DMS 273 (cell line): ENCODE measurements around the gene EXOG.
A peak's percentile ranks its signal among the peaks of the same experiment; 100 is the strongest.

Source experiments
- DNase-seq: peaks from one replicate; lab custom pipeline; 2025; ENCODE audit not compliant: unreplicated experiment; lab: John Stamatoyannopoulos, UW

EXOG gene, protein sequence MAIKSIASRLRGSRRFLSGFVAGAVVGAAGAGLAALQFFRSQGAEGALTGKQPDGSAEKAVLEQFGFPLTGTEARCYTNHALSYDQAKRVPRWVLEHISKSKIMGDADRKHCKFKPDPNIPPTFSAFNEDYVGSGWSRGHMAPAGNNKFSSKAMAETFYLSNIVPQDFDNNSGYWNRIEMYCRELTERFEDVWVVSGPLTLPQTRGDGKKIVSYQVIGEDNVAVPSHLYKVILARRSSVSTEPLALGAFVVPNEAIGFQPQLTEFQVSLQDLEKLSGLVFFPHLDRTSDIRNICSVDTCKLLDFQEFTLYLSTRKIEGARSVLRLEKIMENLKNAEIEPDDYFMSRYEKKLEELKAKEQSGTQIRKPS

DNA sequence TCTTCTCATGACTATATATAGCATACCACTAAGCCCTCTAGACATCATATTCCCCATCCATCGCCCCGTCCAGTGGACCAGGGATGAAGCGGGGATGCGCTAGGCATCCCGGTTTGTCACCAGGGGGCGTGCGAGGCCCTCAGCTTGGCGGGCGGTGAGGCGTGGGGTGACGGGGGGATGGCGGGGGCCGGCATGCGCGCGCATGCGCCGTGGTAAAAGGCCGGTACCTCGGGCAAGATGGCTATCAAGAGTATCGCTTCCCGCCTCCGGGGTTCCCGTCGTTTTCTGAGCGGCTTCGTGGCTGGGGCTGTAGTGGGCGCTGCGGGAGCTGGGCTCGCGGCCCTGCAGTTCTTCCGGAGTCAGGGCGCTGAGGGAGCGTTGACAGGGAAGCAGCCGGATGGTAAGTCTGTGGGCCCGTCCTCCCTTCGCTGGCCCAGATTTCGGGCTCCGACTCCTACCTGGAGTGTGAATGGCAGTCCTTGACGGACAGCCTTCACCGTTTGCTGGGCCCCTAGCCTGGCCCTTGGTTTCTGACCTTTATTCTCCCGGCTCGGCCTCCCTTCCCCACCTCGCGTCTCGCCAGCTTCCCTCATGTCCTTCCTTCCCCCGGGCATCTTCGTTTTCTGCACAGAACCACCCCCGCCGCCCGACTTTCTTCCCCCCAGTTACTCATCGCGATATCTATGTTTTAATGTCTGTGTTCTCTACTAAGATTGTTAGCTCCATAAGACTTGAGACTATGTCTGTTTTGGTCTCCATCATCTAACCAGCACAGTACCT is at the start of gene EXOG:
Gene EXOG (plus strand): TSS at position 210 of the 780 bp plus-strand sequence. CDS start 28 bp downstream, at position 238.
- peak; percentile 94 for DNase-seq

DNA sequence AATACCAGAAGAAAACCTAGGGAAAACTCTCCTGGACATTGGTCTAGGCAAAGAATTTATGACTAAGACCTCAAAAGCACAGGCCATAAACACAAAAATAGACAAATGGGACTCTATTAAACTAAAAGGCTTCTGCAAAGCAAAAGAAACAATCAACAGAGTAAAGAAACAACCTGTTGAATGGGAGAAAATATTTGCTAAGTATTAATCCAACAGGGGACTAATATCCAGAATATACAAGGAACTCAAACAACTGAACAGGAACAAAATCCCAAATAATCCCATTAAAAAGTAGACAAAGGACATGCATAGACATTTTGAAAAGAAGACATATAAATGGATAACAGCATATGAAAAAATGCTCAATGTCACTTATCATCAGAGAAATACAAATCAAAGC is 49.3 kb upstream of the EXOG start:
- no peak for DNase-seq

DNA sequence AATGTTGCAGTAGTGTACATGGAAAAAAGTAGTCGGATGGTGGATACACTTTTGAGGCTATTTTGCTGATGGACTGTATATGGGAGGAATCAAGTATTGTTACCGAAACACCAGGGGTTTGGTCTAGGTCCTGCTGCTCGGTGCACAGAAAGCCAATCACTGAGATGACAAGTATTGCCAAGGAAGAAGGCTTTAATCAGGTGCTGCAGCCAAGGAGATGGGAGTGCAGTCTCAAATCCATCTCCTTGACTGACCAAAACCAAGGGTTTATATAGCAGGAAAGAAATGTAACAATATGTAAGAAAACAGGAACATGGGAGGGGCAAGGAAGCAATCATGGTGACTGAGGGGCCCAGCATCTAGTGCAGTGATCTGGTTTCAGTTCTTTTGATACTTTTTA is 45.3 kb upstream of the EXOG start:
- no peak for DNase-seq

DNA sequence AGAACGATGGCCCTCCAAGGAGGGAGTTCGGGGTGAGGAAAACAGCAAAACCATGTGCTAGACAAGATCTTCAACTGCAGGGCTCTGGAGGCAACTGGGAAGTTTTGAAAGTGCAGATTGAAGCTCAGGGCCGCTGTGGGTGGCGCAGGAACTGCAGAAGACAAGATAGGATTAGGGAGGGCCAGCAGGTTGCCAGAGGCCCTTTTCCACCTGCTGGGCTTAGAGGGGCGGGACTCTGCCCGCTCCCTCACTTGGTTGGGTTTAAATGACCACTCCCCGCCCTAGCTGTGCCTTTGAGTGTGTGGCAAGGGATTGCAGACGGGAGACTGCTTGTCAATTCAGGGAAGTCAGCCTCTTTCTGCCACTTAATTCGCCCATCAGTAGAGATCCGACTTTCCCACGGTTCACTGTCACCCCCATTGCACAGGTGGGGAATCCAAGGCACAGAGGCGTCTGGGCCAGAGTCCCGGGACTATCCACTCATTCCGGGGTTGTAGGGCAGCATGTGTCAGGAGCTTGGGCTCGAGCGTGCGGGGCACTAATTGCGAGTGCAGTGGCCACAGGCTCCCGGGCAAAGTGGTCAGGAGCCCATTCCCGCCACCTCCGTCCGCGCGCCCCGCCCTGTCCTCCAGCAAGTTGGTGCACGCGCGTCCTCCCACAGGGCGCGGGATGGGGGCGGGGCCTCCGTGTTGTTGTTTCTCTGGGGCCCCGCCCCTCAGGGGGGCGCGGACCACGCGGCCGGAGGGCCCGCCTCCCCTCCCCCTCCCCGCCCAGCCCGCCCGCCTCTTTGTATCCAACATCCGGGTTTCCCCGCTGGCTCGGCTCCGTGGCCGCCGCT is 42.8 kb upstream of the EXOG start, which contains the start of gene ACVR2B:
Gene ACVR2B (plus strand): TSS at position 816 of the 838 bp plus-strand sequence. CDS start 433 bp downstream, outside the sequence.
- DNase-seq: peak; percentile 90

DNA sequence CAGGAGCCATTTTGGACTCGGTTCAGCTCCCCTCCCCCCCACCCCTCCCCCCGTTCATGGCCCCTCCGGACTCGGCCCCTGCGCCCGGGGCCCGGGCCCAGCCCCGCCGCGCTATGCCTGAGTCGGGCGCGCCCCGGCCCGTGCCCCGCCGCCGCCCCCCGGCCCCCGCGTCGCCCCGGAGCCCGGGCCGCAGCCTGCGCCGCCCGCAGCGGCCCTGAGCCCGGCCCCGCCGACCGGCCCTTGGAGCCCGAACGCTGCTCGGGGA is 42.3 kb upstream of the EXOG start:
- no peak for DNase-seq

DNA sequence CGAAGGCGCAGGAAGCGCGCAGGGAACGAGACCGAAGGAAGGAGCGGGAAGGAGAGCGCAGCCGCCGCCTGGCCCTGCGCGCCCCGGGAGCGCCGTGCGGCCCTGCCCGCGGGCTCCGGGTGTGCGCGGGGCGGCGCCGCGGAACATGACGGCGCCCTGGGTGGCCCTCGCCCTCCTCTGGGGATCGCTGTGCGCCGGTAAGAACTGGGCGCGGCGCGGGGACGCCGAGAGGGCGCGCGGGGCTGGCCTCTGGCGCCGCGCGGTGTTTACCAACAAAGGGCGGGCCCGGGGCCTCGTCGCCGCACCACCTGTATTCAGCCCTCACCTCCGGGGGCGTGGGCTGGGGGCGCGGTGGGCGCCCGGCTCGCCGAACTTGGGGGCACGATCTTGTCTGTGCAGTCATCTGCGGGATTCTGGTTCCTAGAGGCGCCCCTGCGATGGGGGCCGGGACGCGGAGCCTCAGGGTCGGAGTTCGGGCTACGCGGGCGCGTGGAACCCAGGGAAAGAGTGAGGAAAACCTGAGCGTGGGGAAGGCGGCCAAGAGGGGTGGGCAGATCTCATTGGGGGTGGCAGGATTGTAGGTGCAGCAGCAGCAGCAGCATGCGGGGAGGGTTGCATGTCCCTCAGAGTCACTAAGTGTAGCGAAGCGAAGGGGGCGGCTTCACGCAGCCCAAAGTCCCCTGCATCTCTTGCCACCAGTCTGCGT is 41.8 kb upstream of the EXOG start:
- DNase-seq: peak; percentile 61

DNA sequence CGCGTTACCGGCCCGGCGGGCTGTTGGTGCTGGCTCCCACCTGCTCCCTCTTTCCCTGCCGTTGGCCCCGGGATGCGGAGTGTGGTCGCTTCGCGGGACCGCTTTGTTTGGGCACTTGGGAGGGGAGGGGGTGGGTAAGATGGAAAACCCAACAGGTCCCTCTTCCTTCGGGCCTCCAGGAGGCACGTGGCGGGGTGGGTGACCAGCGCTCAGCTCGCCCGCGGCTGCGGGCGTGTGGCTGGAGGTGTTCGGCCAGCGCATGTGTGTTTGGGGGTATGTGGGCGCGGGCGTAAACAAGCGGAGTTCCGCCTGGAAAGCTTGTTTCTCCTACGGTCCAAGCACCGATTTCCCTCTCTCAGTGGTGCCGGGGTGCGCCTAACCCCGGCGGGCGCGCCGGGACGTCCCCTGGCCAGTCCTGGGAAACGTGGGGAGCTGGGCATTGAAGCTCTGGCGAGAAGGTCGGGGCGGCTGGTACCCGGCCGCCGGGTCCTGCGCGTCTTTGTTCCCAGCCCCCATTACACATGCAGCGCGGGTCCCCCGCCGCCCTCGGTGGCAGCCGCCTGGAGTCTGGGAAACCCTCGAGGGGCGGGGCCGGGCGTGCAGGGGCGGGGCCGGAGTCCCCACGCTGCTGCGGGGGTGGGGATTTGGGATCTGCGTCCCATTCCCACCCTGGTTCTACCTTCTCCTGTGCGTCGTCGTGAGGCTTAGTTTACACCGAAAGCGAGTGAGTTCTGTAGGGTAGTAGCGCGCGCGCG is 41.1 kb upstream of the EXOG start:
- DNase-seq: peak; percentile 93

DNA sequence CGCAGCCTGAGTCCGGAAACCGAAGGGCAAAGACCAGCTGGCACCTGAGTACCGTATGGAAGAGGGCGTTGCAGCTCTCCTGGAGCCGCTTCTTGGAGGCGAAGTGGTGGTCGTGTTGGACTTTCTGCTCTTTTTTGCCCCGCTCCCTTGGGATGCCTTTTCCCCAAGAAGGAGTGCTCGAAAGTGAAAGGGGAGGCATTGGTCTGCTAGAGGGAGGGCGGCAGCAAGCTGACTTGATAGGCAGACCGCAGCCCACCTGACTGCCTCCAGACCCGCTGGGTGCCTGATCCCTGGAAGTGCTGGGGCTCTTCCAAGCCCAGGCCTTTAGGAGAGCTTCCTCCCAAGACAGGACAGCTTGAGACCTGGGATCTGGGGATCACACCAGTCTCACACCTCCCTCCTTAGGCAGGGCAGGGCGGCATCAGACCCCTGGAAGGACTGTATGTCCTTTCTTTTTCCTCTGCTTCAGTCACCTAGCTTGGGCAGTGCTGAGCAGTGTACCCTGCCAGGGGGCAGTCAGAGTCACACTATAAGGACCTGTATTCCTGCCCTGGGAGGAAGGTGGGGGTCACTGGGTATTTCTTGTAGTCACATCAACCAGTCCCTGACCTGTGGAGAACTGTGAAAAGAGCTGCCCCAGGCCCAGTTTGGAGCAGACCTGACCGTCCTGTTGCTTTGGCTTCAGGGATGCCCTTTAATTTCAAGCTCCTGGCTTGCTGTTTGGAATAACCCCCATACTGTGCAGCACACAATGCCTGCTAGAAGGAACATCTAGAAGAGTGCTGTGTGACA is 40.3 kb upstream of the EXOG start:
- no peak for DNase-seq

DNA sequence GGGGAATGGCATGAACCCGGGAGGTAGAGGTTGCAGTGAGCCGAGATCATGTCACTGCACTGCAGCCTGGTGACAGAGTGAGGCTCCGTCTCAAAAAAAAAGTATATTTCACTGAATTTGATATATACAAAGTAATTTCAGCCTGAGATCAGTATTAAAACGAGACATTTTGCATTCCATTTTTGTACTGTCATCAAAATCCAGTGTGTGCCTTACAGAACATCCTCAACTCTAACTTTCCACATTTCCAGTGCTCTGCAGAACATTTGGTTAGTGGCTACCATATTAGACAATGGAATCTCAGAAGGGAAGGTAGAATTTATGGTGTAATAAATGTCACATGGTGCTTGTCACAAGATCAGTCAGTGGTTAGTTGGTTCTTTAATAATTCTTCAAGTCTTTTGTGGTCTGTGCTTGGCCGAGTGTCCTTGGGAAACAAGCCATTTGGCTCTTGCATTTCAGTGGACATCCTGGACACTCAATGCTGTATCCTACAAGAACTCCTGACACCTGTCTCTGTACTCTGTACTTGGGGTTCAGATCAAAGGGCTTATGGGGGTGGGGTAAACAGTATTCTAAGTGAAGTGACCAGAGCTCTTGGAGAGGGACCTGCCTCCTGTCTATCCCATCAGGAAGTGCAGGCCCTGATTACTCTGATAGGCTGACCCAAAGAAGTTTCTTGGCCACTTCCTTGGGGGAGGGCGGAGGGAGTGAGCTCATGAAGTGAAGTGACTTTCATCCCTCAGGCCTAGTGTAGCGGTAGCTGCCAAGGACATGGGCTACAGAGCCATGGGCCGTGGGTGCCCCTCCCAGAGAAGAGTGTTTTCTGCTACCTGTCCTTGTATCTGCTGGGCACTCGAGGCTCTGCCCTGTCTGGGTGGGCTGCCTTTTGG is 38.8 kb upstream of the EXOG start:
- no peak for DNase-seq

DNA sequence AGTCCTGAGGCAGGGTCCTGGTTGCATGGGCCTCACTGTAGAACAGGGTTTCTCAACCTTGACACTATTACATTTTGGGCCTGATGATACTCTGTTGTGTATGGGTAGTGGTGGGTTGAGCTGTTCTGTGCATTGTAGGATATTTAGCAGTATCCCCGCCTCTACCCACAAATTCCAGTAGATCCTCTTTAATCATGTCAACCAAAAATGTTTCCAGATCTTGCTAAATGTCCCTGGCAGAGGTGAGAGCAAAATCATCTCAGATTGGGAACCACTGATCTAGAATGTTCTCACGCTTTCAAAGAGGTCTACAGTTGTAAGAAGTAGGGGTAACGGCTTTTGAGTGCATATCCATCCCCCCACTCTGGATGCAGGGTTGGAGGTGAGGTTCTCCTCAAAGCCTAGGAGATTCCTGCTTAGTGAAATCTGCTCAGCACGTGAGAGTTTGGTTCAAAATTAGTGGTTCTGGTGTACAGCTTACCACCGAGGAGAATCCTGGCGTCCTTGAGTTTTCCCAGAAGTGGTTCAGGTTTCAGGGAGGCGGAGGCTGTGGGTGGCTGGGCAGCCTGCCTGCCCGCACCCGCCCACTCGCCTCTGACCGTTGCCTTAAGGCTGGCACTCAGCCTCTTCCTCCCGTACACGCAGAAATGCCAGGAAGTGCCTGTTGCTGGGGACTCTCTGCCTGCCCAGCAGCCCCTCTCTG is 37.2 kb upstream of the EXOG start:
- DNase-seq: peak; percentile 79

DNA sequence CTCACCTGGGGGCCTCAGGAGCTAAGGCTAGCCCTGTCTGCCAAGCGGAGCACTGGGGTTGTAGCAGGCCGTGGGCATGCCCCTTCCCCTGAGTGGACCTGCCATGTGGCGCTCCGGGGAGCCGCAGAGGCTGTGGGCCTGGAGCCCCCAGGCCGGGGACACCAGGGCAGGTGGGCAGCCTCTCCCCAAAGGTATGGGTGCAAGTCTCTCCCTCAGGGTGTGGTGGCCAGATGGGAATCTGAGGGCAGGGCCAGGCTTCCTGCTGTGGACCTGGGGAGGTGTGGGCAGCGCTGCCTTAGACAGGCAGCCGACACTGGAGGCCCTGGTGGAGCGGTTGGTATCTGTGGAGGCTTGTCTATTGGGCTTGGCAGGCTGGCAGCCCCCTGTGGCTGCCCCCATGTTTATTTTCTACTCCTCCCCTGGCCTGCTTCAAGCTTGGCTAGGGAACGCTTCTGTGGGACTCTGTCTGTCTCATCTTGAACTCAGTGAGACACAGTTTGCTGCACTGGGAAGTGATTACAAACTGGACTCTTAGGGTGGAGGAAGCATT is 36.6 kb upstream of the EXOG start:
- peak; percentile 48 for DNase-seq

DNA sequence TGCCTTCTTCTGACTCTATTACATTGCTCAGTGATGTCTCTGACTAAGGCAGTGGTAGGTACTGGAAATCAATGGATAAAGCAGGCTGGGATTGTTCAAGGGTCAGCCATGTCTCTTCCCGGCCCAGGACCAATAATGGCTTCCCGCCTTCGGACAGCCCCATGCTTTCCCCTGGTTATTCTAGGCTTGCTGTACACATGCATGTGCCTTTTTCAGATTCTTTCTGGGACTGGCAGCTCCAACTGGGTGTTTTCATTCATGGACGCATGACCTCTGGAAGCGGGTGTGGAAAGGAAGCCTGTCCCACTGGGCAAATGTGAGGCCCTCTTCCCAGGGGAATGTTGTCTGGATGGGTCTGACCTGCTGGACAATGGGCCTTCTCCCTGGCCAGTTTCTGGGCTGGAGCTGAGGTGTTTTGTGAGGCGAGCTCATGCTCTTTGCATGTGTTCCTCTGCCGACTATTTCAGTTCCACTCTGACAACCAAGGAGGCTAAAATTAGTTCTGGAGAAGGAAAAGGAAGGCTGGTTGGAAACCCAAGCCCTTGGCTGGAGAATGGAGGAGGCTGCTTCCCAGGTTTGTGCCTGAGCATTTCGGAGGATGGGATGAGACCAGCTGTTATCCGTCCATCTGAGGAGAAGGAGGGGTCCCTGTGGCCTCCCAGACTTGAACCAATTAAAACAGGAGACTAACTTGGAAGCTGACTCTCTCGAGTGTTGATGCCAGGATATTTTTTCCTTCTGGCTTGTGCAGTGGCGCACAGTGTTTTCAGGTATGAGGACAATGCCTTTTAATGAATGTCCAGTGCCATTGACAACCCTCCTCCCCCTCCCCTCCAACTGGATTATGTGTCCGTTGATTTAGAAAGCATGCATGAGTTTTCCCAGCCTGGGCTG is 35.5 kb upstream of the EXOG start:
- peak; percentile 12 for DNase-seq

DNA sequence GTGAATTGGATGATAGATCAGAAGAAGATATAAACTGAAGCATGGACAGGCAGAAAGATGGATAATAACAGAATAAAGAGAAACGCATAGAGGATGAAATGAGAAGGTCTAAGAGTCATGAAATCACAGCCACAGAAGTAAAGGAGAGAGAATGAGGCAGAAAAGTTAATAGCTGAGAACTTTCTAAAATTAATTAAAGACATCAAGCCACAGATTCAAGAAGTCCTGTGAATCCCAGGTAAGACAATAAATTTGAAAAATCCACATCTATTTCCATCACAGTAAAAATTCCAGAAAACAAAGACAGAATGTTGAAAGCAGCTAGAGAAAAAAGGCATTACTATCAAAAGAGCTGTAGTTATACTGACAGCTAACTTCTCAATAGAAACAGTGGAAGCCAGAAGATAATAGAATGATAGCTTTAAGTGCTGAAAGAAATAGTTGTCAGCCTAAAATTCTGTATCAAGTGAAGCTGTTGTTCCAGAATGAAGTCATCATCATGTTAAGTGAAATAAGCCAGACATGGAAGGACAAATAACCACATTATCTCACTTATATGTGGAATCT is 30.5 kb upstream of the EXOG start:
- DNase-seq: no peak

DNA sequence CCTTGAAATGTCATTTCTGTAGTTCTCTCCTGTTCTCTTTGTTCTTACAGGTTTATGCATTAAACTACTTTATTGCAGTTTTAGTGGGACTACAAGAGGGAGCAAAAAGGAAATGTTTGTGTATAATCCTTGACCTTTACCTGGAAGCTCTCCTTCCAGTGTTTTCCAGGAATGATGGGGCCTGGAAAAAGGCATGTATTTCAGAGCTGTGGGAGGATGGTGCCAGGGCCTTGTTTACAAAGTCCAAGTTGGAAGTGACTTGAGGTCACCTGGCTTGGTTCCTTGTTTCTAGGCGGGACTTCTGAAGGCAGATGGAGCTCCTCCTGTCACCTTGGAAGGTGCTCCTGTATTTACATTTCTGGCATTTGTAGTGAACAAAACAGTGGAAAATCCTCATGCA is 27.4 kb upstream of the EXOG start:
- peak; percentile 19 for DNase-seq

DNA sequence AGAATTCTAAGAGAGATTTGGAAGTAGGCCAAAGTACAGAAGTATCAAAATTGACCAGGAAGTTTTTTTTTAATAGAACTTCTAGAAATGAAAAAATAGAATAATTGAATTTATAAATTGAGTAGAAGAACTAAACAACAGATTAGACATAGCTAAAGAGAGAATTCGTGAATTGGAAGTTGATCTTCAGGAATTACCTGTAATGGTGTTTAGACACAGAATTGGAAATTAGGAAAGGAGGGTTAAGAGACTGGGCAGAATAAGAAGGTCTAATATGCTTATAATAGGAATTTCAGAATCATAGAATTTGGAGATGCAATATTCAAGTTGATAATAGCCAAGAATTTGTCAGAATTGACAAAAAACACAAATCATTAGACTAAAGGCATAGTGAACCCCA is 26.3 kb upstream of the EXOG start:
- DNase-seq: no peak

DNA sequence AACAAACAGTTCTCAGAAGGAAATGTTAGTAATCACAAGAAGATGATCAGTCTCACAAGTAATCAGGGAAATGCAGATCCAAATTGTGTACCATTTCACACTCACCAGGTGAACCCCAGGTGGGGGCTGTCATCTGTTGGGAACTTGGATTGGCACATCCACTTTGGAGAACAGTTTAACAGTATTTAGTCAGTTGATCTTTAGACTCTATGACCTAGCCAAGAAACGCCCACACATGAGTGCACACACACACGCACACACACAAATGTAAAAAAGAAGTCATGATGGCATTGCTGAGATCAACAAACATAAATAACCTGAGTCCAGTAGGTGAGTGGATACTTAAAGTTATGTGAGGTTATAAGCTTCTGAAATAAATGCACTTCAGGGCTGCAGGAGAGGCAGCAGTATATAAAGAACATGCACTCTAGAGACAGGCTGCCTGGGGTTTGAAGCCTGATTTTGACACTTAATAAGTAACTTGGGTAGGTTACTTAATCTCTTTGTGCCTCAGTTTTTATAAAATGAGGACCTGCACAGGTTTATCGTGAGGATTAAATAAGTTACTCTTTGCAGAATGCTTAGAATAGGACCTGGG is 24.8 kb upstream of the EXOG start:
- DNase-seq: no peak
